Measurements from ENCODE around the gene LPAR1.

DNA sequence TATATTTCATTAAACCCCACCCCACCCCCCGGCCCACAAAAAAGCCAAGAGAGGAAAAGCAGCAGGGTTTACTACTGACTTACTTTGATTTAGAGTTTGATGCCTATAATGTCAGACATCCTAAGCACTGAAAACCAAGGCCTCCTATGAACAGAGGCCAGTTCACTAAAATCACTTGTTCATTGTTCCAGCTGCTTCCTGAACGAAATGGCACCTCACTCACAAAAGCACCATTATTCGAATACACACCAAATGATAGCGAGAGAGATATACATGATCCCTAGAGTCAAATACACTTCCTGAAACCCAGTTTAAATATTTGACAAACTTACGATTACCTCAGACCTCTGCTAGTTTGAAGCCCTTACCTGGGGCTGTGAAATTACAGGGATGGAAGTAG, 66.6 kb downstream of the LPAR1 start:
- TF ChIP-seq ZNF121 (tag by site-specific recombination; IDR thresholded peaks at IDR 0.05) (no peak), ZNF350 (tag by site-specific recombination; IDR thresholded peaks at IDR 0.05) (no peak), ZNF24 (tag by site-specific recombination; IDR thresholded peaks at IDR 0.05) (no peak), ZNF140 (tag by site-specific recombination; IDR thresholded peaks at IDR 0.05) (no peak), ZNF132 (tag by site-specific recombination; IDR thresholded peaks at IDR 0.05; ENCODE audit: borderline replicate concordance) (no peak), ZNF148 (tag by site-specific recombination; IDR thresholded peaks at IDR 0.05; ENCODE audit: borderline replicate concordance) (no peak)
- TF ChIP-seq, protein P1, sequence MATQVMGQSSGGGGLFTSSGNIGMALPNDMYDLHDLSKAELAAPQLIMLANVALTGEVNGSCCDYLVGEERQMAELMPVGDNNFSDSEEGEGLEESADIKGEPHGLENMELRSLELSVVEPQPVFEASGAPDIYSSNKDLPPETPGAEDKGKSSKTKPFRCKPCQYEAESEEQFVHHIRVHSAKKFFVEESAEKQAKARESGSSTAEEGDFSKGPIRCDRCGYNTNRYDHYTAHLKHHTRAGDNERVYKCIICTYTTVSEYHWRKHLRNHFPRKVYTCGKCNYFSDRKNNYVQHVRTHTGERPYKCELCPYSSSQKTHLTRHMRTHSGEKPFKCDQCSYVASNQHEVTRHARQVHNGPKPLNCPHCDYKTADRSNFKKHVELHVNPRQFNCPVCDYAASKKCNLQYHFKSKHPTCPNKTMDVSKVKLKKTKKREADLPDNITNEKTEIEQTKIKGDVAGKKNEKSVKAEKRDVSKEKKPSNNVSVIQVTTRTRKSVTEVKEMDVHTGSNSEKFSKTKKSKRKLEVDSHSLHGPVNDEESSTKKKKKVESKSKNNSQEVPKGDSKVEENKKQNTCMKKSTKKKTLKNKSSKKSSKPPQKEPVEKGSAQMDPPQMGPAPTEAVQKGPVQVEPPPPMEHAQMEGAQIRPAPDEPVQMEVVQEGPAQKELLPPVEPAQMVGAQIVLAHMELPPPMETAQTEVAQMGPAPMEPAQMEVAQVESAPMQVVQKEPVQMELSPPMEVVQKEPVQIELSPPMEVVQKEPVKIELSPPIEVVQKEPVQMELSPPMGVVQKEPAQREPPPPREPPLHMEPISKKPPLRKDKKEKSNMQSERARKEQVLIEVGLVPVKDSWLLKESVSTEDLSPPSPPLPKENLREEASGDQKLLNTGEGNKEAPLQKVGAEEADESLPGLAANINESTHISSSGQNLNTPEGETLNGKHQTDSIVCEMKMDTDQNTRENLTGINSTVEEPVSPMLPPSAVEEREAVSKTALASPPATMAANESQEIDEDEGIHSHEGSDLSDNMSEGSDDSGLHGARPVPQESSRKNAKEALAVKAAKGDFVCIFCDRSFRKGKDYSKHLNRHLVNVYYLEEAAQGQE (tag by site-specific recombination; IDR thresholded peaks at IDR 0.05): no peak
